ENCODE results near the gene RBM45. TPM values are rescaled to one million over a fixed set of nuclear protein-coding genes. Genes with fewer than 3 reads are reported as not detected.

The RBM45 gene
- total RNA-seq, 1 experiment from 2014 or later, result 13.6 TPM

- H3K4me1 Mint-ChIP-seq (ENCODE audit: low read depth, unreplicated experiment), result peaks cover 9% of the 10 kb centered on the region
- no peaks in the 10 kb centered on the region for H3K4me1 ChIP-seq
- intact Hi-C loops (cut with micrococcal nuclease; ENCODE audit: unreplicated experiment), result no loop called here
- no peak overlapping the region for H3K27ac Mint-ChIP-seq (ENCODE audit: unreplicated experiment)
- ChIA-PET CTCF (no interaction called here), POLR2A (no interaction called here)
- no peak for DNase-seq
- H3K4me3 Mint-ChIP-seq (ENCODE audit: unreplicated experiment), result no peak overlapping the region
- no peaks in the 10 kb centered on the region for H3K9me3 ChIP-seq
- no peak overlapping the region for H3K4me3 ChIP-seq (ENCODE audit: low read depth, low read length)
- peaks cover 12% of the 10 kb centered on the region for H3K36me3 Mint-ChIP-seq (ENCODE audit: insufficient read depth, unreplicated experiment)
- BruUV-seq (replicated peaks), result no TSS peak
- no peaks in the 10 kb centered on the region for H3K9me3 Mint-ChIP-seq (ENCODE audit: unreplicated experiment)
- H3K36me3 ChIP-seq (ENCODE audit: control insufficient read depth, insufficient read depth, low read length), result no peaks in the 10 kb centered on the region
- no peak for TF ChIP-seq CTCF (IDR thresholded peaks at IDR 0.05; ENCODE audit: insufficient read depth in 1 of 2, low read depth in 1 of 2, low read length in 1 of 2, severe bottlenecking in 1 of 2, unreplicated experiment in 1 of 2)
- no peaks in the 10 kb centered on the region for H3K27me3 Mint-ChIP-seq (ENCODE audit: insufficient read depth, unreplicated experiment)
- no peaks in the 10 kb centered on the region for H3K27me3 ChIP-seq (replicated peaks; ENCODE audit: control insufficient read depth, insufficient read depth, low read length)
Measured at GRCh38 chr2:178123163-178123562, 10.9 kb downstream of the RBM45 start.

- no peaks in the 10 kb centered on the region for H3K9me3 Mint-ChIP-seq (ENCODE audit: unreplicated experiment)
- no peaks in the 10 kb centered on the region for H3K27me3 ChIP-seq (replicated peaks; ENCODE audit: control insufficient read depth, insufficient read depth, low read length)
- H3K4me1 ChIP-seq, result no peaks in the 10 kb centered on the region
- H3K27me3 Mint-ChIP-seq (ENCODE audit: insufficient read depth, unreplicated experiment), result no peaks in the 10 kb centered on the region
- intact Hi-C loops (cut with micrococcal nuclease; ENCODE audit: unreplicated experiment), result no loop called here
- CTCF ChIA-PET, result interaction anchor here (1.1 kb wide), 1 partner anchor 290 kb away, joined by 3 read pairs; no protein-coding TSS in a partner anchor
- H3K36me3 ChIP-seq (ENCODE audit: control insufficient read depth, insufficient read depth, low read length), result no peaks in the 10 kb centered on the region
- no peak overlapping the region for H3K4me3 ChIP-seq (ENCODE audit: low read depth, low read length)
- no TSS peak for BruUV-seq (replicated peaks)
- H3K4me3 Mint-ChIP-seq (ENCODE audit: unreplicated experiment), result no peak overlapping the region
- POLR2A ChIA-PET, result no interaction called here
- H3K27ac Mint-ChIP-seq (ENCODE audit: unreplicated experiment), result no peak overlapping the region
- no peaks in the 10 kb centered on the region for H3K9me3 ChIP-seq
- H3K36me3 Mint-ChIP-seq (ENCODE audit: insufficient read depth, unreplicated experiment), result peaks cover 12% of the 10 kb centered on the region
- DNase-seq, result no peak
- peaks cover 9% of the 10 kb centered on the region for H3K4me1 Mint-ChIP-seq (ENCODE audit: low read depth, unreplicated experiment)
- TF ChIP-seq CTCF (IDR thresholded peaks at IDR 0.05; ENCODE audit: insufficient read depth in 1 of 2, low read depth in 1 of 2, low read length in 1 of 2, severe bottlenecking in 1 of 2, unreplicated experiment in 1 of 2), result no peak
Measured at GRCh38 chr2:178125125-178125524, 12.9 kb downstream of the RBM45 start.

- Histone ChIP-seq H3K36me3 (ENCODE audit: control insufficient read depth, insufficient read depth, low read length) (no peaks in the 10 kb centered on the region), H3K9me3 (no peaks in the 10 kb centered on the region), H3K4me1 (no peaks in the 10 kb centered on the region), H3K27me3 (replicated peaks; ENCODE audit: control insufficient read depth, insufficient read depth, low read length) (no peaks in the 10 kb centered on the region), H3K4me3 (ENCODE audit: low read depth, low read length) (no peak overlapping the region)
- intact Hi-C loops (cut with micrococcal nuclease; ENCODE audit: unreplicated experiment), result no loop called here
- H3K27me3 Mint-ChIP-seq (ENCODE audit: insufficient read depth, unreplicated experiment), result no peaks in the 10 kb centered on the region
- ChIA-PET POLR2A (no interaction called here), CTCF (no interaction called here)
- DNase-seq, result no peak
- H3K9me3 Mint-ChIP-seq (ENCODE audit: unreplicated experiment), result no peaks in the 10 kb centered on the region
- H3K36me3 Mint-ChIP-seq (ENCODE audit: insufficient read depth, unreplicated experiment), result peaks cover 12% of the 10 kb centered on the region
- TF ChIP-seq CTCF (IDR thresholded peaks at IDR 0.05; ENCODE audit: insufficient read depth in 1 of 2, low read depth in 1 of 2, low read length in 1 of 2, severe bottlenecking in 1 of 2, unreplicated experiment in 1 of 2), result no peak
- no TSS peak for BruUV-seq (replicated peaks)
- H3K27ac Mint-ChIP-seq (ENCODE audit: unreplicated experiment), result no peak overlapping the region
- no peak overlapping the region for H3K4me3 Mint-ChIP-seq (ENCODE audit: unreplicated experiment)
- H3K4me1 Mint-ChIP-seq (ENCODE audit: low read depth, unreplicated experiment), result peaks cover 9% of the 10 kb centered on the region
Measured at GRCh38 chr2:178125862-178126261, 13.6 kb downstream of the RBM45 start.
